AG08396 (cell line): ENCODE data around the gene TBC1D22A.
"Not testable (repeated sequence)": the region's sequence is repeated elsewhere in the genome, so short reads cannot be mapped to it uniquely, and the experiment has no call there.

ENCODE experiments used
- DNase-seq: peaks from one replicate; pipeline ENCODE4 v3.0.0; 2012; ENCODE audit warnings: low spot score, mixed read lengths

TBC1D22A gene

GRCh38 chr22:47047321-47048122 is 285.1 kb downstream of the TBC1D22A start:
- no peak for DNase-seq

- DNase-seq, result no peak
Observed at GRCh38 chr22:47048123-47049077, 285.9 kb downstream of the TBC1D22A start.

GRCh38 chr22:47049078-47049624 is 286.7 kb downstream of the TBC1D22A start:
- no peak for DNase-seq

- not testable (repeated sequence) for DNase-seq
Observed at GRCh38 chr22:47049736-47050400, 287.4 kb downstream of the TBC1D22A start.

GRCh38 chr22:47050401-47051051 is 288.1 kb downstream of the TBC1D22A start:
- DNase-seq, result no peak

GRCh38 chr22:47051441-47052071 is 289.1 kb downstream of the TBC1D22A start:
- DNase-seq, result no peak

- DNase-seq, result no peak
Observed at GRCh38 chr22:47052236-47053012, 290.0 kb downstream of the TBC1D22A start.

GRCh38 chr22:47053013-47053725 is 290.7 kb downstream of the TBC1D22A start:
- DNase-seq, result no peak

- peak; percentile 50 for DNase-seq
Observed at GRCh38 chr22:47053726-47054141, 291.3 kb downstream of the TBC1D22A start.

GRCh38 chr22:47054231-47055072 is 292.0 kb downstream of the TBC1D22A start:
- no peak for DNase-seq

GRCh38 chr22:47055073-47055355 is 292.6 kb downstream of the TBC1D22A start:
- no peak for DNase-seq

- no peak for DNase-seq
Observed at GRCh38 chr22:47055461-47055860, 293.0 kb downstream of the TBC1D22A start.

- no peak for DNase-seq
Observed at GRCh38 chr22:47055921-47056320, 293.5 kb downstream of the TBC1D22A start.

GRCh38 chr22:47056361-47056760 is 293.9 kb downstream of the TBC1D22A start:
- no peak for DNase-seq

GRCh38 chr22:47056776-47057470 is 294.5 kb downstream of the TBC1D22A start:
- DNase-seq, result no peak

- DNase-seq, result no peak
Observed at GRCh38 chr22:47057916-47058585, 295.6 kb downstream of the TBC1D22A start.

- DNase-seq, result no peak
Observed at GRCh38 chr22:47059076-47059475, 296.6 kb downstream of the TBC1D22A start.
